AG09309 (cell line): ENCODE results near the gene MAGI2.

ENCODE experiments used
- DNase-seq: peaks from one replicate; pipeline ENCODE4 v3.0.0-alpha.2; 2010; ENCODE audit warnings: low read depth
- H3K4me3 ChIP-seq: 2 replicates; pipeline ENCODE4 v1.5.1; 2011; ENCODE audit warnings: mild to moderate bottlenecking, low read depth, low read length, moderate library complexity; ENCODE audit not compliant: control insufficient read depth
- CTCF ChIP-seq: IDR thresholded peaks from 2 replicates; pipeline ENCODE4 v1.5.1; 2011; ENCODE audit warnings: mild to moderate bottlenecking, low read depth, low read length, inconsistent platforms; ENCODE audit not compliant: insufficient read depth, control insufficient read depth; ENCODE audit errors: missing control alignments

The MAGI2 gene

GRCh38 chr7:79430391-79430790 lies 23.1 kb downstream of the MAGI2 start:
- no peak for DNase-seq
- TF ChIP-seq CTCF: no peak
- no peak overlapping the region for H3K4me3 ChIP-seq

GRCh38 chr7:79425665-79426064 lies 27.8 kb downstream of the MAGI2 start:
- no peak for DNase-seq
- no peak for TF ChIP-seq CTCF
- H3K4me3 ChIP-seq: no peak overlapping the region

GRCh38 chr7:79421751-79422150 lies 31.7 kb downstream of the MAGI2 start:
- TF ChIP-seq CTCF: no peak
- DNase-seq: no peak
- H3K4me3 ChIP-seq: no peak overlapping the region

GRCh38 chr7:79420464-79420863 lies 33.0 kb downstream of the MAGI2 start:
- peak; percentile 94 for DNase-seq
- no peak overlapping the region for H3K4me3 ChIP-seq
- no peak for TF ChIP-seq CTCF

GRCh38 chr7:79414910-79415309 lies 38.6 kb downstream of the MAGI2 start:
- H3K4me3 ChIP-seq: no peak overlapping the region
- DNase-seq: no peak
- TF ChIP-seq CTCF: no peak

GRCh38 chr7:79412915-79413314 lies 40.6 kb downstream of the MAGI2 start:
- no peak for DNase-seq
- no peak for TF ChIP-seq CTCF
- no peak overlapping the region for H3K4me3 ChIP-seq

- H3K4me3 ChIP-seq: no peak overlapping the region
- DNase-seq: no peak
- TF ChIP-seq CTCF: no peak
Measured at GRCh38 chr7:79412438-79412837, 41.0 kb downstream of the MAGI2 start.
